Measurements from ENCODE around the gene TIGAR. TPM values are rescaled to one million over a fixed set of nuclear protein-coding genes. Genes with fewer than 3 reads are reported as not detected.

TIGAR gene
- total and polyA plus RNA-seq, 2 of the 8 experiments (the other 6 are each of a cell fraction or from before 2014, with no cell fraction given) = 3.8 to 26.4 TPM

- no peak overlapping the region for H2AFZ ChIP-seq (ENCODE audit: low read length)
- H4K20me1 ChIP-seq (replicated peaks in 1 of 2; ENCODE audit: control insufficient read depth in 1 of 2, insufficient read depth in 2 of 2, low read length in 2 of 2) = peaks cover 44 to 76% of the 10 kb centered on the region in 2 experiments
- no peak overlapping the region for H3K4me3 ChIP-seq (ENCODE audit: extremely low read depth in 1 of 4, insufficient read depth in 2 of 4, low read depth in 3 of 4, low read length in 4 of 4)
- no peak overlapping the region for H4K5ac ChIP-seq (ENCODE audit: insufficient read length, low read depth, low read length)
- H2BK15ac ChIP-seq (ENCODE audit: low read length) = no peak overlapping the region
- H2AK5ac ChIP-seq (ENCODE audit: low read depth, low read length) = no peak overlapping the region
- TF ChIP-seq GABPA (IDR thresholded peaks at IDR 0.05; ENCODE audit: borderline replicate concordance, insufficient read depth, low read length) = no peak
- TF ChIP-seq MAX (IDR thresholded peaks at IDR 0.05) = no peak
- no peak for TF ChIP-seq YY1 (IDR thresholded peaks at IDR 0.05; ENCODE audit: low read depth, low read length)
- no peak overlapping the region for H3K4ac ChIP-seq (replicated peaks; ENCODE audit: insufficient read length, low read depth, low read length)
- no peak overlapping the region for H4K8ac ChIP-seq (ENCODE audit: extremely low read depth, insufficient read depth, low read length)
- H3K79me2 ChIP-seq (ENCODE audit: control insufficient read depth in 1 of 2, insufficient read depth in 2 of 2, low read length in 2 of 2) = peaks cover 0 to 96% of the 10 kb centered on the region in 2 experiments; a peak in 3 of 4 replicates
- H3K36me3 ChIP-seq (ENCODE audit: control insufficient read depth in 2 of 4, insufficient read depth in 4 of 4, low read length in 3 of 4) = peaks cover 46 to 98% (median 85%) of the 10 kb centered on the region in 4 experiments
- H3K23ac ChIP-seq (ENCODE audit: insufficient read length) = no peak overlapping the region
- H3K56ac ChIP-seq (replicated peaks; ENCODE audit: insufficient read length, low read depth, low read length) = no peak overlapping the region
- H3K4me1 ChIP-seq (replicated peaks in 1 of 4; ENCODE audit: control insufficient read depth in 3 of 4, insufficient read depth in 4 of 4, low read length in 3 of 4) = no peaks in the 10 kb centered on the region; a peak in 1 of 7 replicates
- no peak overlapping the region for H2BK120ac ChIP-seq (replicated peaks; ENCODE audit: low read depth, low read length)
- no peak overlapping the region for H3K9ac ChIP-seq (replicated peaks in 1 of 4; ENCODE audit: extremely low read depth in 1 of 4, low read depth in 3 of 4, low read length in 3 of 4)
- no peaks in the 10 kb centered on the region for H3K27me3 ChIP-seq (replicated peaks in 1 of 4; ENCODE audit: control insufficient read depth in 3 of 4, extremely low read depth in 1 of 4, insufficient read depth in 3 of 4, low read length in 3 of 4)
- H4K91ac ChIP-seq (replicated peaks; ENCODE audit: insufficient read length, low read length) = no peak overlapping the region
- WGBS, 2 experiments (ENCODE audit: extremely low coverage in 1 of 2, insufficient coverage in 1 of 2, insufficient read length in 1 of 2, insufficient replicate concordance in 2 of 2, low coverage in 1 of 2, low lambda C conversion rate in 2 of 2, missing lambda C conversion rate in 1 of 2) = 90% methylated on average over 12 of the region's 14 CpGs; no CpG with 5 or more reads in 1 of the 2 experiments
- H3K4me2 ChIP-seq (ENCODE audit: insufficient read depth in 1 of 2, low read depth in 2 of 2, low read length in 2 of 2) = no peak overlapping the region
- DNase-seq (ENCODE audit: low read depth in 1 of 2, low spot score in 2 of 2) (no peak), FAIRE-seq (no peak)
- peaks cover 27% of the 10 kb centered on the region for H3K79me1 ChIP-seq (ENCODE audit: low read depth, low read length)
- no peak overlapping the region for H3K14ac ChIP-seq (ENCODE audit: insufficient read length)
- CTCF ChIA-PET (ENCODE audit: partially characterized antibody) = interaction anchor here (0.7 to 2.7 kb wide), 7 partner anchors 8 to 286 kb away, joined by 3 to 8 read pairs (median 3); no protein-coding TSS in a partner anchor
- H3K18ac ChIP-seq (ENCODE audit: extremely low read depth, low read length) = no peak overlapping the region
- POLR2A ChIA-PET (ENCODE audit: partially characterized antibody) = interaction anchor here (1.4 to 29.3 kb wide), 4 partner anchors 4 to 125 kb away, joined by 3 to 531 read pairs (median 267); partner anchors contain the start of gene CCND2
- H3K27ac ChIP-seq (ENCODE audit: low read depth, low read length) = no peak overlapping the region
- H3K9me3 ChIP-seq (ENCODE audit: insufficient read depth in 2 of 2, low read depth in 1 of 2, low read length in 1 of 2) = no peaks in the 10 kb centered on the region
- no peak overlapping the region for H2BK20ac ChIP-seq (ENCODE audit: low read length)
- no peaks in the 10 kb centered on the region for H3K23me2 ChIP-seq (ENCODE audit: low read depth, low read length)
- no peak overlapping the region for H2BK12ac ChIP-seq (ENCODE audit: low read depth, low read length)
- H2BK5ac ChIP-seq (ENCODE audit: low read depth, low read length) = no peak overlapping the region
These were observed 34.2 kb upstream of the TIGAR start for GRCh38 chr12:4286771-4287317.
